HG03442 (cell line): ENCODE data around the gene HDHD2.

ENCODE experiments used
- ATAC-seq: cut with Tn5 transposase; IDR thresholded peaks from one replicate; pipeline ENCODE4 v1.9.1; 2021; ENCODE audit warnings: mild to moderate bottlenecking, moderate library complexity; ENCODE audit not compliant: unreplicated experiment

HDHD2 gene

DNA sequence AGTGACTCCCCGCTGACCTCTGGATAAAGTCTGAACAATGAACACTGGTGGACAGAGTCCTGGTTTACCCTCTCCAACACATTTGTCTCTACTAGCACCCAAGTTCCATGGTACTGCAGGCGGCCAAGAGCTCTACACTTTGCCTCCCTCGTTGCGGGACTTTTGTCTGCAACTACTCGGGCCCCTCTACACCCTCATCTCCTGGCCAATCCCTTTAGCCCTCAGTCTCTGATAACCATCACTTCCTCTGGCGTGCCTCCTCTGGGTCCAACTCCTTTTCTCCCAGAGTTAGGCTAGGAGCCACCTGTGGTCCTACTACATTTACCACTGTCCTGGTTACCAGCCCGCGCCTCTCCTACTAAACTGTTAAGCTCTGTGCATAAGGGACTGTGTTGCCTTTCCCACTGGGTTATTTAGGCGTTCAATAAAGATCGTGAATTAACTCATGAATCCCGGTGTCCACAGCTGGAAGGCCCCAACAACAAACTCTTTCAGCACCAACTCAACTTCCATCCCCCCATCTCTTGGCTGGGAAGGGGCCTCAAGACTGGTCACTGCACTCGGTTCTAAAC lies 757 bp downstream of the HDHD2 start:
- ATAC-seq, result no peak

DNA sequence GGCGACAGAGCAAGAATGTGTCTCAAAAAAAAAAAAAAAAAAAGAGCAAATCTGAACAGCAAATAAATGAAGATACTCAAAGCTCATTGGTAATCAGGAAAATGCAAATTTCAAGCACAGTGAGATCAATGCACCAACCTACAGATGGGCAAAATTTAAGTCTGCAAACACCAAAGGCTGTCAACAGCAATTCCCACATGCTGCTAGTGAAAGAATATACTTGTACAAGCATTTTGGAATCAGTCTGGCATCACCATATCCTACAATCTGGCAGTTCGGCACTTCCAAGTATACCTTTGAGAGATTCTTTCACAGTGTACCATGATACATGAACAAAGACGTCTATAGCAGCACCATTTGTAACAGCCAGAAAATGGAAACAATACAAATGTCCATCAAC lies 4.1 kb downstream of the HDHD2 start:
- ATAC-seq, result no peak

DNA sequence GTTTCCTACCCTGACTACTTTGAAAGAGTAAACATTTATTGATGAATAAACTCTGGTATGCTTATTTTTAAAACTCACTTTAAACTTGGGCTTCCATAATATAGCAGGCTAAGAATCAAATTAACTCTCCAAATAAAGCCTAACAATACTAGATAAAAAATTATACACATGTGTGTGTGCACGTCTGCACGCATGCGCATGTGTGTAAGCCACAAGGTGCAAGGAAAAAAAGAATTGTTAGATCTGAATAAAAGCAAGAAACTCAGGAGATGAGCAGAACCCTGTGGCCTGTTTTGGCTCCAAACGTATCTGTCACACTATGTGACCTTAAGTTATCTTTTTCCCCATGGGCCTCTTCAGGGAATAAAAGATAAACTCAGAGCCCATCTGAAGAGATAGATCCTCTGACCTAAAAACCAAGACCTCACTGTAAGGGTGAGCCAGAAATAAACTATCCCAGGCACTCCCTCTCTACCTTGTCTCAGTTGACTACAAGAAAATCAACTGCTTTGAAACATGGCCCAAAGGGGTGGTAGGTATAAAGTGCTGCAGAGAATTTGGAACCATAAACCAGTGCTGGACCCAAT lies 6.3 kb downstream of the HDHD2 start:
- no peak for ATAC-seq

DNA sequence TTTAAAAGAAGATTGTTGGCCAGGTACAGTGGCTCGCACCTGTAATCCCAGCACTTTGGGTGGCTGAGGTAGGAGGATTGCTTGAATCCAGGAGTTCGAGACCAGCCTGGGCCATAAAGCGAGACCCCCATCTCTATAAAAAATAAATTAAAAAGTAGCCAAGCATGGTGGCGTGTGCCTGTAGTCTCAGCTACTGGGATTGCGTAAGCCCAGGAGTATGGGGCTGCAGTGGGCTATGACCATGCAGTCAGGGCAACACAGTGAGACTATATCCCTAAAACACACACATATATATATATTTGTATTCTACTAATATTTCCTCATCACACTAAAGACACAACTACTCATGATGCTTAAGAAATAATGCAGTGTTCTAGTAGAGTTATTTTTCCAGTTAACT lies 7.1 kb downstream of the HDHD2 start:
- ATAC-seq, result no peak

DNA sequence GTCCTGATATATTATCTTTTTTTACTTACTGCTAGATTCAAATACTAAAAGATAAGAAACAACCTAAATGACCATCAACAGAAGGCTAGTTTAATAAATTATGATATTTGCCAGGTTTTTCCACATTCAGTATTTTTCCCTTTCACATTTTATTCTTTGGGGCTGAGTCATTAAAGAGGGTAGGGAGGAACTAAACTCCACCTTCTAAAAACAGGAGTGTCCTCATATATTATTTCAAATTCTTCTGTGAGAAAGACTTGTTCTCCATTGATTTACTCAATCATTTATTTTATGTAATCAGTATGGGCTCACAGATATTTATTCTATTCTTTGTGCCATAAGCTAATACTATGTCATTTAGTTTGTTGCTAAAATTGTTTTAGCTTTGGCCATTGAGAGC lies 9.0 kb downstream of the HDHD2 start:
- no peak for ATAC-seq

DNA sequence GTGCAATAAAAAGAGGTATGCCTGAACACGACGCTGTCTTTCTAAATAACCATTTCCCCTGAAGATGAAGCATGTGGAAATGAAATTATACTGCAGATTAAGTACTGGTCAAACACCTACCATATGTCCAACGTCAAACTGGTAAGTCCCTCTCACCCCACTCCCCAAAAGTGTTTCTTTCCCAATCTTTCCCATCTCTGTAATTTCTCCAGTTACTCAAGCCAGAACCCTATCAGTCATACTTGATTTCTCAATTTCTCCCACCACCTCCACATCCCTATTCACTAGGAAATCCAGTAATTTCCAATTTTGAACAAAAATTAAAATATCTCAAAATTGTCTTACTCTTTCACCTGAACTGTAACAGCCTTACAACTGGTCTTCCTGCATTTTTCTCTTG lies 29.2 kb downstream of the HDHD2 start:
- no peak for ATAC-seq

DNA sequence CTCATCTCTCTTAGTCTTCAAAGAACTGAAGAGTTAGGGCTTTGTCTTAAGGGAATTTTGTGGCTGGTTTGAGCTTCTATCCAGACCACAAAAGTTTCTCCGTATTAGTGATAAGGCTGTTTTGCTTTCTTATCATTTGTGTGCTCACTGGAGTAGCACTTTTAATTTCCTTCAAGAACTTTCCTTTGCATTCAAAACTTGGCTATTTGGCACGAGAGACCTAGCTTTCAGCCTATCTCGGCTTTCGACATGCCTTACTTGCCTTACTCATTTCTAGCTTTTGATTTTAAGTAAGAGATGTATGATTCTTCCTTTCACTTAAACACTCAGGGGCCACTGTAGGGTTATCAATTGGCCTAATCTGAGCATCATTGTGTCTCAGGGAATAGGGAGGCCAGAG lies 29.9 kb downstream of the HDHD2 start:
- peak; percentile 96 for ATAC-seq

DNA sequence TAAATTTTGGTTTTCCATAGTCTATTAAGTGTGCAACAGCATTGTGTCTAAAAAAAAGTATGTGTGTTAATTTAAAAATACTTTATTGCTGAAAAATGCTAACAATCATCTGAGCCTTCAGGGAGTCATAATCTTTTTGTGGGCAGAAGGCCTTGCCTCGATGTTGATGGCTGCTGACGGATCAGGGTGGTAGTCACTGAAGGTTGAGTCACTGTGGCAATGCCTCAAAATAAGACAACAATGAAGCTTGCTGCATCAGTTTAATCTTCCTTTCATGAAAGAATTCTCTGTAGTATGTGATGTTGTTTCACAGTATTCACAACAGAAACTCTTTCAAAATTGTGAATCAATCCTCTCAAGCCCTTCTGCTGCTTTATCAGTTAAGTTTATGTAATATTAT lies 31.3 kb downstream of the HDHD2 start:
- no peak for ATAC-seq

DNA sequence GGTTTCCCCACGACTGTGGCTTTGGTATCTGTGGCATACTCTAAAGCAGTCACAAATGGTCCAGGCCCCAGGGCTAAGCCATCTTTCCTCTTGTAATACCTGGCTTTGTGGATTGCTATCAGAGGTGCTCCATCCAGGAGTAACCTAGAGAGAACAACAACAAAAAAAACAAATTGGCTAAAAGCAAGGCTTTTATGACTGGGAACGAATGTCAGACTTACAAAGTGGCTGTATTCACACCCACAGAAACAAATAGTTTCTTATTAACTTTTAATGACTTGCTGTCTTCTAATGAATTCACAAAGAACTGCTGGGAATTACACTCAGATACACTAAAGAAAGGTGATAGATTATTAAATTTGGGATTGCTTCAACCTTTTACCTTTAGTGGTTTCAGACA lies 35.1 kb downstream of the HDHD2 start:
- no peak for ATAC-seq

DNA sequence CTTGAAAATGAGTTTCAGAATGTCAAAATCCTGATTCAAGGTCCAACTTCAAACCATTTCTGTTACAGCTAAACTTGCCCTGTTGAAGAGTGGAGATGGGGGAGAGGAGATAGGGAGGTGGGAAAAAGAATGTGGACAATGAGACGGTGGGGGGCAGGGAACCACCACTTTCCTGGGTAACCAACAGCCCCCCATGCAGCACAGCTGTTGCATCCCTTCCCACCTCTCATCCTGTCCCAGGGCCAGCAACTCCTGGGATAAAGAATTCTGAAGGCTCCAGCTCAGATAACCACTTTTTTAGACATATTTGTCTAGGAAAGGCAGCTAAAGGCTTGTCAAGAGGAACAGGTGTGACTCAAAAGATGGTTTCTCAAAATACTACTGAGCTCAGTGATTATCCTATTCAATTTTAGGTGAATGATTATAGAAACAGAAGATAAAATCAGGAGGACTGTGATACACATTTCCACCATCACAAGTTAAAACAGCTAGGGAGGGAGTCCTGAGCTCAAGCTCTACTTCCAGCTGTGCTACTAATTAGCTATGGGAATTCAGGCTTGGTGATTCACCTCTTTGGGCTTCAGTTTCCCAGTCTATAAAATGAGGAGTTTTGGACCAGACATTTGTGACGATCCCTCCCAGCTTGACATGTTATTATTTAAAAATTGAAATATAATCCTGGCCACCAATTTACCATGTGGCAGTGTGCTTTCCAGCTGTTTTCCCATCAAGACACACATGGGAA lies 36.3 kb downstream of the HDHD2 start:
- ATAC-seq, result no peak

DNA sequence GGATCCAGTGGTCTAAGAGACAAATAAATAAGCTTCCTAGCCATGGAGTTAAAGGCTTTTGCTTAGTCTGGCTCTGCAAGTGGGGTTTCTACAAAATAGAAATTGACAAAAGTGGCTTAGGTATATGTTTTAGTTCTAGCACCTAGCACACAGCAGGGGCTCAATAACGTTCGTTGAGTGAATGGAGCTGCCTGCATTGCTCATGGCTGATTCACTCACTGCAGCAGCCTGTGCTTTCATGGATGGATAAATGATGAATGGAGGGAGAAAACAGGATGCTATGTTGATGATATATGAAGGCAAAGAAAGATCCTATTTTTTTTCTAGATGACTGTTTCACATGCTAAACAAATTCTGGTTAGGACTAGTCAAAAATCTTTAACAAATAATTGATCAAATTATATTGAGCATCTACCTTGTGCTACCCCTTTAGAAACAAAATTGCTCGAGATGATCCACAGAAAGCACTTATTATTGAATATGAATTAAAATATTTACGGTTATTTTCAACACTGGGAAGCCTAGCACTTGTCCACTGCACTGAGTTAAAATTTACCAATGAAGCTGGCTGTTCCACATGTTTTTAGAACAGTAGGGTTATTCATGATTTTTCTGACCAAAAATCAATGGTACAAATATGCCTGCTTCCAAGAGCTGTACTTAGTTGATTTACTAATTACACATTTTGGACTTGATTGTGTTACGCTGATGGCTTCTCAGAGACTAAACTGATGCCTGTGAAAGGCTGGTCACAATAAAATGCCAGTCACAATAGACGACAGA lies 39.6 kb downstream of the HDHD2 start:
- no peak for ATAC-seq

DNA sequence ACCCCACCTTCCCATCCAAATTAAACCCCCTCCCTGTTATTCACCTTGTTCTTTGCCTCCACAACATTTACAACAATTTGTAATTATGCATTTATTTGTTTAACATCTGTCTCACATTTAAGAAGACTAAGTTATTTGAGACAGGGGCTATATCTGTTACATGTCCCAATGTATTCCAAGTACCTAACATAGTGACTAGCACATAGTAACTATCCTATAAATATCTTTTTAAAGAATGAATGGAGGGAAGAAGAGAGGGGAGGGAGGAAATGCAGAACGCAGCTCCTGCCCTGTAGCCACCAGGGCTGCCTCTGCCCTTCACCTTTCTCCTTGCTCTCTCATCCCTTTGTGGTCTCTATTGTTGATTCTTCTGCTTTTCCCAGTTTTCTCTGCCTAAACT lies 40.6 kb downstream of the HDHD2 start:
- no peak for ATAC-seq

DNA sequence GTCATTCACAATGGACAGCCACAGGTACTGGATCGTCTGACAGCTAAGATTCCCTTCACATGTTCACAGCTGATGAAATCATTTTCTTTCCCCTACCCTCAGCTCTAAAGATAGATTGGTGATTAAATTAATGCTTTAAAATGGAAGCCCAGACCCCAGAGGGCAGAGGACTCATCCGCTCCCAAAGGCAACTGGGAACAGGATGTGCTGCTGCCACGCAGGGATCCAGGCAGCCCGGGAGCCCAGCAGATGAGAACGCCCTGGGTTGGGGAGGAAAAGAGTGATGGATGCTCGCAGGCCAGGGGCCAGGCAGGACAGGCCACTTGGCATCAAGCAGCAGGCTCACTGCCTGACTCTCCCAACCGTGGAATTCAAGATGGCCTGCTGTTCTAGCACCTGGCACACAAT lies 41.3 kb downstream of the HDHD2 start:
- no peak for ATAC-seq

DNA sequence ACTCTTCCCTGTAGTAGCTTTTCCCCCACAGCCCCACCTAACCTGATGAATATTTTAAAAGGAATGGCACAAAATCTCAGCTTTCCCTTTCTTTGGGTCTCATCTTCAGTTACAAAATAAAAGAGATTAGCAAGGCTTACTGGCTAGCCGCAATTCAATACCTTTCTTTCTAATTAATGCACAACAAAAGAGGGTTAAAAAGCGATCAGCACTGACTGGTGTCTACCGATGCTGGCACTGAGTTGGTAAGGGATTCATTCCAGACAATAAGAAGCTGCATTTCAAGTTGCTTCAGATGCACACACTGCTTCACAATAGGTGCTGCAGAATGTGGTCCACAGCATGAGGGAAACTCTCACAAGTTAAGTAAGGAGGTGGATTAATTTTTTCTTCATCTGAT lies 41.9 kb downstream of the HDHD2 start:
- ATAC-seq, result no peak

DNA sequence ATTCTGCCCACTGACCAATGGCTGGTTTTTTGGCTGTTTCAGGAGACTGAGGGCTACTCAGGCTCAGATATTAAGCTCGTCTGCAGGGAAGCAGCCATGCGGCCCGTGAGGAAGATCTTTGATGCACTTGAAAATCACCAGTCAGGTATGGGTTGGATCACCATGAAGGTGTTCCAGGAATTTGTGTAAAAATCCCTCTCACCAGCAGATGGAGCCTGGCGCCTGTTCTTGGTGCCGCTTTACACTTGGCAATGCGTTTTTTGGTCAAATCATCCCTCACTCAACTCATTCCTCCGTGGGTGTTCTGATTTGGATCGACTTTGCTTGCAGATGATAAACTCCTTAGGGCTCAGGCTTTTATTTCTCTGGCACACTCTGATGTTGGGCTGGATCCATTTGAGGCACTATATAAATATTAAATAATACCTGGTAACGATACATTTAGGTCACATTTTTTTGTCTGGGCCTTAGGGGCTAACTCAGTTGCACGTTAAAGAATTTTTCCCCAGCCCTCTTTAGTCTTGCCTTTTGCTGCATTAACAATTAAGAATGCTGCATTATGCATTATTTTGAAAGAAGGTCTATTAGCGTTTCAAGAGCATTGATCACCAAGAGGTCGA lies 50.0 kb downstream of the HDHD2 start:
- ATAC-seq, result no peak

DNA sequence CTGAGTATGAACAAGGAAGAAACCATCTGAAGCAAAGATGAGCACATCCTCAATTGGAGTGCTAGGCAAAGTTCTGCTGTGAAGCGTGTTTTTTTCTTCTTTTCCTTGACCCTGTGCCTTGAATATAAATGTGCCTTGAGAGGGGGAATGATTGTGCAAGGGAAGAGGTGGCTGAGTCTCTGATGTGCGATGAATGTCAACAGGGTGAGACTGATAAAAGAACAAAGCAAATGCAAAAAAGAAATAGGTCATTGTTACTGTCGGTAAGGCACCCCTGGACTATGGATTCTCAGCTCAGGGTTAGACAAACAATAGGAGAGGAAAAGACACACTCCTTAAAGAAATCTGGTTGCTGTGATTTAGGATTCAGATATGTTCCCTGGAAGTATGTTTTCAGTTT lies 54.5 kb downstream of the HDHD2 start:
- no peak for ATAC-seq

DNA sequence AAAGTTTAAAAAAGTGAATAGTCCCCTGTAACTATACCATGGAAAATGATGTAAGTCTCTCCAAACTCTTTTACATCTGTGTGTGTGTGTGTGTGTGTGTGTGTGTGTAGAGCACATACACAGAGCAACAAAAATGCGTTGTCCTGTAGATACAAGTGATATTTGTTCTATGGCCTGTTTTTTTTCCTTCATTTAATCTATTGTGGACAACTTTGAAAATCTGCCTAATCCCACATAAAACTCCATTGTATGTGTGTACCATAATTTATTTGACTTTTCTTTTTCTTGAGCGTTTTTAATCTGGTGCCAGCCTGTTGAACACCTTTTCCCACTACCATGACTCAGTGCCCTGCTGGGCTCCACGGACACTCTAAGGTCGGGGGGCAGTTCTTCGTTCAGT lies 62.6 kb downstream of the HDHD2 start:
- no peak for ATAC-seq

DNA sequence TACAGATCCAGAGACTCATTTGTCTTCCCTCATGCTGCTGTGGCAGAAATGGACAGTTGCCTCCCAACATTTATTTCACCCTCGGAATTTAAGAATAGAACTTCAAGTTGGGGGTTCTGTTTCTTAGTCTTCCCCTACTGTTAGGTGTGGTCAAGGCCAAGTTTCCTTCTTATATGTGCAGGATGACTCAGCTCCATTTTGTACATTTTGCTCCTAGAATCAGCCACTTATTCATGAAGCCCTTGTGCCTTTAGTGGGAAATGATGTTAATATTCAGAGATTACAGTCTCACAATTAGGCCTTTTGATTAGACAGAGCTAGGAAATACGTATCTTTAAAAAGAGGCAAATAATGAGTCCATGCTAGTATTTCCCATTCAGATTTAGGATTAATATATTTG lies 68.7 kb downstream of the HDHD2 start:
- no peak for ATAC-seq

DNA sequence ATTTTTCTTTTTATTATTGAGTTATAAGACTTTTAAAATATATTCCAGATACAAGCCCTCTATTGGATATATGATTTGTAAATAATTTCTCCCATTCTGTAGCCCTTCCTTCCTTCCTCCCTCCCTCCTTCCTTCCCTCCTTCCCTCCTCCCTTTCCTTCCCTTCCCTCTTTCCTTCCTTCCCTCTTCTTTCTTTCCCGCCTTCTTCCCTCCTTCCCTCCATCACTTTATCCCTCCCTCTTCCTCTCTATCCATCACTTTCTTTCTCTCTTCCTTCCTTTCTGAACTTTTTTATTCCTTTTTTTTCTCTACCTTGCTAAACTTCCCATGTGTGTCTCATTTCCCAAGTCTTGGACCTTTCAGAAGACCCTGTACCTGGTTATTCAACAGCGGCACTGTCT lies 69.4 kb downstream of the HDHD2 start:
- ATAC-seq, result no peak

DNA sequence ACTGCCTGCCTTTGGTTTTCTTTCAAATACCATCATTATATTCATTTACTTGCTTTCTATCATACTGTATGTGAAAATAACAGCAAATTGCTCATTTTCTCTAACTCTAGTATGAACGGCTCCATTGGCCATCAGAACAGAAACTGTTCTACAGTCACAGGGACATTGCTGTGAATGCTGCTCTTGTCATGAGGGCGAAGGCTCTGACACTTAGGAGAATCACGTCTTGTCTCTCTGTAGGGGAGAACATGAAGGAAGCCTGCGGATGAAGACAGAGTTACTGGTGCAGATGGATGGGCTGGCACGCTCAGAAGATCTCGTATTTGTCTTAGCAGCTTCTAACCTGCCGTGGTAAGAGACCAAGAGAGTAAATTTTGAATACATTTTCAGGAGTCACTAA lies 73.2 kb downstream of the HDHD2 start:
- ATAC-seq, result no peak

DNA sequence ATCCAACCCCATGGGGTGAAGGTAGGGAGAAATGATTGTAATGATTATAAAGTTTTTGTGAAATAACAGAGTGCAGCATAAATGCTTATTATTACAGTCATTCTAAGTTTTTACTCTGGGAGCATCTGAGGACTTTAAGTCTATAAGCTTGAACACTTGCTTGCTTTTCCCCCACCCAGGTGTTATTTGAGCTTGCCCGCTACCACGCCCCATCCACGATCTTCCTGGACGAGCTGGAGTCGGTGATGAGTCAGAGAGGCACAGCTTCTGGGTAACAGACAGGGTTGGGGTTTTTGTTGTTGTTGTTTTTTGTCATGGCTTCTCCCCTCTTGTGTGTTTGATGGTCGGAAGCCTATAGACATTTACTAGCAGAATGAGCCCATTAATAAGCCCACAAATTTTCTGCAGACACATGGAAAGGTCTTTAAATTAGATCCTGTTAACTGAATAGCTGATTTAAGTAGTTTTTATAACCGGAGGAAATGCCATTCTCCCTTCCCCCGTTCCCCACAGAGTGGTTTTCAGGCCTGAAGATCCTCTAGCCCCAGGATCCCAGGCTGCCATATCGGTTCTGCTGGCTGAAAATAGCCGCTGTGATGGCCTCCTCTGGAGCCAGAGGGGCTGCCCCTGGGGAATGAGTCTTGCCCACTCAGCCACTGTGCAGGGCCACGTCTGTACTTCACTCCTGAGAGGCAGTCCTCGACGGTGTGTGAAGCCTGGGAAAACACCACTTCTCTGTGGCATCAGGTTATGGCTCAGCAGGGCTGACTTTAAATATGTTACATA lies 75.0 kb downstream of the HDHD2 start:
- no peak for ATAC-seq
